ENCODE results near the gene HDAC6.

DNA sequence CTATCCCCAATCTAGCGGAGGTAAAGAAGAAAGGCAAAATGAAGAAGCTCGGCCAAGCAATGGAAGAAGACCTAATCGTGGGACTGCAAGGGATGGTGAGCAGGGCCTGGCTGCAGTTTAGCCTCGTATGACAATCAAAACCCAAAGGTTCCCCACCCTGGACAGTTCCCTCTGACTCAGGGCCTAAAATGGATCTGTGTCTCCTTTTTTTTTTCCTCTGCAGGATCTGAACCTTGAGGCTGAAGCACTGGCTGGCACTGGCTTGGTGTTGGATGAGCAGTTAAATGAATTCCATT lies 986 bp downstream of the HDAC6 start:
- TF ChIP-seq, protein P1, sequence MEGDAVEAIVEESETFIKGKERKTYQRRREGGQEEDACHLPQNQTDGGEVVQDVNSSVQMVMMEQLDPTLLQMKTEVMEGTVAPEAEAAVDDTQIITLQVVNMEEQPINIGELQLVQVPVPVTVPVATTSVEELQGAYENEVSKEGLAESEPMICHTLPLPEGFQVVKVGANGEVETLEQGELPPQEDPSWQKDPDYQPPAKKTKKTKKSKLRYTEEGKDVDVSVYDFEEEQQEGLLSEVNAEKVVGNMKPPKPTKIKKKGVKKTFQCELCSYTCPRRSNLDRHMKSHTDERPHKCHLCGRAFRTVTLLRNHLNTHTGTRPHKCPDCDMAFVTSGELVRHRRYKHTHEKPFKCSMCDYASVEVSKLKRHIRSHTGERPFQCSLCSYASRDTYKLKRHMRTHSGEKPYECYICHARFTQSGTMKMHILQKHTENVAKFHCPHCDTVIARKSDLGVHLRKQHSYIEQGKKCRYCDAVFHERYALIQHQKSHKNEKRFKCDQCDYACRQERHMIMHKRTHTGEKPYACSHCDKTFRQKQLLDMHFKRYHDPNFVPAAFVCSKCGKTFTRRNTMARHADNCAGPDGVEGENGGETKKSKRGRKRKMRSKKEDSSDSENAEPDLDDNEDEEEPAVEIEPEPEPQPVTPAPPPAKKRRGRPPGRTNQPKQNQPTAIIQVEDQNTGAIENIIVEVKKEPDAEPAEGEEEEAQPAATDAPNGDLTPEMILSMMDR (IDR thresholded peaks at IDR 0.05) = no peak
- TF ChIP-seq POLR2A (IDR thresholded peaks at IDR 0.05) = no peak
